HG02973 (cell line): Measurements from ENCODE around the gene PRKAR1B.

ENCODE experiments used
- ATAC-seq: cut with Tn5 transposase; IDR thresholded peaks from one replicate; pipeline ENCODE4 v1.9.1; 2021; ENCODE audit warnings: moderate library complexity; ENCODE audit not compliant: unreplicated experiment

The PRKAR1B gene

DNA sequence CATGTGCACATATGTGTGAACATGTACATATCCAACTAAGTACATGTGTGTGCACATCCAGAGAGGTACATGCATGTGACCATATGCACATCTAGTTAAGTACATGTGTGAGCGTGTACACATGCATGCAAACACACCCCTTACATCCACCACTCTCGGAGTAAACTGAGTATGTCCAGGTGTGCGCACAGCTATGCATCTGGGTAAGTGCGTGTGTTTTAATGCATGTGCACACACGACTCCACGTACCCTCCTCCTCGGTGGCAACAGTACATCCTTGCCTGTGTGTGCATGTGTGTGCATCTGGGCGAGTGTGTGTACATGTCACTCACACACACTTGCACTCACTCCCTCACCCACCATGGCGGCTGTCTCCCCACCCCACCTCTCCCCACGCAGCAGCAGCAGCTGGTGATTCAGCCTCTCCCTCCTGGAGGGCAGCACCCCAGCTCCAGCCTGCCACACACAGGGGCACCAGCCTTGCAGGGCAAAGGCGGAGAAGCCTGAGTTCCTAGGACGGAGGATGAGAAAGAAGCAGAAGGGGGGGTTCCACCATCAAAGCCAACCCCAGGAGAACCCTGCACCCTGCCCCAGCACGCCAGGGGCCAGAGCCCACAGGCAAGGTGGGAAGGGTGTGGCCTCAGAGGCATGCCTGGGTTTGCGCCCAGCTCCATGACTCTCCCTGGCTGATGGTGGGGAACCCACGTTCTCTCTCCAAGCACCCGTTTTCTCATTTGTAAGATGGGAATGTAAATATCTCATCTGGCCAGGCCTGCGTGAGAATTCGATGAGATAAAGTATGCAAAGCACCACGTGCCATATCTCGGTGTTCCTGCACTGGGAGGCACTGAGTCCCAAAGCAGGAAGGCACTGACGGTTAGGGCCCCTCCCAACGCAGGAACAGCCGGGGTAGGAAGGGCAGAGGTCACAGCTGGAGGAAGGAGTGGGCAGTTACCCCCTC, 28.3 kb downstream of the PRKAR1B start:
- ATAC-seq, result no peak

DNA sequence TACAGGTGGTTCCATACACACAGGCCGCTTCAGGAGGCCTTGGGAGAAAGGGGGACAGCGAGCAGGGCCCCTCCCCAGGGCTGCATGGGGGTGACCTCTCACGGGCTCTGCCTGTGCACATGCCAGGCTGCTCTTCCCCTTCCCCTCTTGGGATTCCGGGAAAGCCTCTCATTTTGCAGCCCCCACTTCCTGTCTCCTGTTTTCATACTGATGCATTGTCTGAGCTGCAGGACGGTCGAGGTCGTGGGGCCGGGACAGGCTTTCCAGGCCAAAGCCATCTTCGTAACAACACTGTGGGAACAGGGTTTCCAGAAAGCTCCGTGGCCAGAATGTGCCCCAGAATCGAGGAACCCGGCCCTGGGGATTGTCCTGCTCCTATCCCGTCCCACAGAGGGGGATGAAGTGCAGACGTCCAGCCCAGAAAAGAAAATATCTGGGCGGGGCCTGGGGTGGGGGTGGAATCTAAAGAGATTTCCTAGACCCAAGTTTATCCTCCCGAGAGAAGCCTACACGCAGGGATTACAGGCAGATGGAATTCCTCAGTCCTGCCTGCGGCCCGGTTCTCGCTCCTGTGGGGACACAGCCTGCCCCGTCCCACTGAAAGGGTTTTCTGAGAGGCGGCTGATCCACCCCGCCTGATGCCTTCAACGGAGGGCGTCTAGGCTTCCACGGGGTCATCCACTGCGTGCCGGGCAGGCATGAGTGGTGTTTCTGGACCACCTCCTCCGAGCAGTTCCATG, 30.1 kb downstream of the PRKAR1B start:
- ATAC-seq, result no peak

GRCh38 chr7:696426-696811, 30.7 kb downstream of the PRKAR1B start:
- ATAC-seq, result no peak

DNA sequence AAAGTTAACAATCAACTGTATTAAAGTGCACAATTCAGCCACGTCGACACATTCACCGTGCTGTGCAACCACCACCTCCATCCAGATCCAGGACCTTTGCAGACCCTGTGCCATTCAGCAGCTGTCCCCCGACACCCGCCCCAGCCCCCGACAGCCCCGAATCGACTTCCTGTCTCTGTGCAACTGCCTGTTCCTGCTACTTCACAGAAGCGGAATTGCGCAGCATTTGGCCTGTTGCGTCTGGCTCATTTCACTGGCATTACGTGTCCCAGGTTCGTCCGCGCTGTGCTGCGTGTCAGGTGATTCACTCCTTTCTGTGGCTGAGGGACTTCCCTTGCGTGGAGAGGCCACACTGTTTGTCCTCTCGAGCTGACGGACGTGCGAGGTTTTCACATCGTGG, 33.8 kb downstream of the PRKAR1B start:
- no peak for ATAC-seq

- ATAC-seq, result no peak
Observed at GRCh38 chr7:691361-692045, 35.6 kb downstream of the PRKAR1B start.

DNA sequence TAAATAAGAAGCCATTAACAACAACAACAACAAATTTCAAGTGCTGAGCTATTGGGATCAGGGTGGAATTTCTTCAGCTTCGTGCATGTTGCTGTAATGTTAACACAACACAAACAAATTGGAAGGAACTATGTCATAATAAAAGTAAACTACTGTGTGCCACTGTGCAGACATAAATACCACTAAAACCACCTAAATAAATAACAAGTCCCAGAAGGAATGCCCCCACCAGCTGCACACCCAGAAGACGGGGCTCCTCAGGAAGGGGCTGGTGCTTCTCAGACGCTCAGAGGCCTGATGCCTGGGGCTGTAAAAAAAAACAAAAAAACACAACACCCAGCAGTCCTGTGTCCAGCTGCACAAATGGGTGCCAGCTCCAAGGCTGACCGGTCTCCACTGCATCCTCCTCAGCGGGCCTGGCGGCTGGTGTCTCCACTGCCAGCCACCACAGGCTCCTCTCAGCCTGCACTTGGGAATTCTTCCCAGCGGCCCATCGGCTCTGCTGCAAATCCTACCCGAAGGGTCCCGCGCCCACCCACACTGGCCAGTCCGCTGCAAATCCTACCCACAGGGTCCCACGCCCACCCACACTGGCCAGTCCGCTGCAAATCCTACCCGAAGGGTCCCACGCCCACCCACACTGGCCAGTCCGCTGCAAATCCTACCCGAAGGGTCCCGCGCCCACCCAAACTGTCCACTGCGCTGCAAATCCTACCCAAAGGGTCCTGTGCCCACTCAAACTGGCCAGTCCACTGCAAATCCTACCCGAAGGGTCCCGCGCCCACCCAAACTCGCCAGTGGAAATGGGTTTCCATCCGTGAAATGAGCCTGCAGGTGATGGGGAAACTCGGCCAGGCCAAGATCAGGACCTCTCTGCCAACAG, 36.4 kb downstream of the PRKAR1B start:
- no peak for ATAC-seq

- no peak for ATAC-seq
Observed at GRCh38 chr7:685540-685939, 41.5 kb downstream of the PRKAR1B start.

DNA sequence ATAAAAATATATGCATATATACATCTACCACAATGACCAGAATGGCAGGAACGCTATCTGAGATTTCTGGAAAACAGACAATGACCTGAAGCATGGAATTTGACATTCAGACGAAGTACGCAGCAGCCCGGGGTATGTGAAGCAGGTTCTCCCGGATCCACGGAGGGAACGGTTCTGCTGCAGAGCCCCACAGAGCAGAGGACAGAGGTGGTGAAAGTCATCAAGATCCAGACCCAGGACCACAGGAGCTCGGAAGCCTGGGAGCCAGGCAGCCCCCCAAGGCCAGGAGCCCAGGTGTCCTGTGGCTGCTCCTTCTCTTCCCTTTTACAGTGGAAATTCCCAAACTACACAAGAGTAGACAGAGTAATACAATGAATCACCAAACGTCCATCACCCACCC, 42.7 kb downstream of the PRKAR1B start:
- ATAC-seq, result no peak

DNA sequence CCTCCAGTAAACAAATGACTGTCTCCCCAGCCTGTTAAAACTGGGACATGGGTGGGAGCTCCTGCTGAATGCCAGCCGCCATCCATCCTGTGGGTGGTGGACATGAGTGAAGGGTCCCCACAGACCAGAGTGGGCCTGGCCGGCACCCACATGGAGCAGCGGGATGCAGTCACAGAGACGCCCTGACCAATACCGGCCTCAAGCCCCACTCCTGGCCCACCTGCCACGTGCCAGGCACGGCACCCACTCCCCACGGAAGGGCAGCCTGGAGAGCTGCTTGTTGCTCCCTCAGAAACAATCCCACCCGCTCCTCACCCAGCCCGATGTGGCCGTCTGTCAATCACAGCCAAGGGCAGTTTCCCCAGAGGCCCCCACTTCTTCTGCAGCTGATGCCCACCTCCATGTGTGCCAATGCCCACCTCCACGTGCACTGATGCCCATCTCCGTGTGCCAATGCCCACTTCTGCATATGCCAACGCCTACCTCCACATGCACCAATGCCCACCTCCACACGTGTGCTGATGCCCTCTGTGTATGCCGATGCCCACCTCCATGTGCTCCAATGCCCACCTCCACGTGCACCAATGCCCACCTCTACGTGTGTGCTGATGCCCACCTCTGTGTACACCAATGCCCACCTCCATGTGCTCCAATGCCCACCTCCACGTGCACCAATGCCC, 43.4 kb downstream of the PRKAR1B start:
- no peak for ATAC-seq

- no peak for ATAC-seq
Observed at GRCh38 chr7:682810-683209, 44.3 kb downstream of the PRKAR1B start.

GRCh38 chr7:681551-682307, 45.4 kb downstream of the PRKAR1B start:
- no peak for ATAC-seq

GRCh38 chr7:680411-681127, 46.5 kb downstream of the PRKAR1B start:
- no peak for ATAC-seq

DNA sequence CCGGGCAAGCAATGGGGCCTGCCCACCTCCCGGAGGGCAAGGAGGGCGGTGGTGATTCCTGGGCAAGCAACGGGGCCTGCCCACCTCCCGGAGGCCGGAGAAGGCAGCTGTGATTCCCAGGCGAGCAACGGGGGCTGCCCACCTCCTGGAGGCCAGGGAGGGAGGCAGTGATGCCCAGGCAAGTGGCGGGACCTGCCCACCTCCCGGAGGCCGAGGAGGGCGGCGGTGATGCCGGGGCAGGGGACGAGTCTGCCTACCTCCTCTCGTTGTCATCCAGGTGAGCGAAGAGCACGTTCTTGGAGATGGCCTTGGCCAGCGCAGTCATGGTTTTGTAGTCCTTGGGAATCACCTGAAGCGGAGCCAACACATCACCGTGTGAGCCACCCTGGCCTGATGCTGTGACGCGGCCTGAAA, 50.1 kb downstream of the PRKAR1B start:
- no peak for ATAC-seq

- no peak for ATAC-seq
Observed at GRCh38 chr7:676246-676971, 50.7 kb downstream of the PRKAR1B start.

- no peak for ATAC-seq
Observed at GRCh38 chr7:674454-675410, 52.3 kb downstream of the PRKAR1B start.

DNA sequence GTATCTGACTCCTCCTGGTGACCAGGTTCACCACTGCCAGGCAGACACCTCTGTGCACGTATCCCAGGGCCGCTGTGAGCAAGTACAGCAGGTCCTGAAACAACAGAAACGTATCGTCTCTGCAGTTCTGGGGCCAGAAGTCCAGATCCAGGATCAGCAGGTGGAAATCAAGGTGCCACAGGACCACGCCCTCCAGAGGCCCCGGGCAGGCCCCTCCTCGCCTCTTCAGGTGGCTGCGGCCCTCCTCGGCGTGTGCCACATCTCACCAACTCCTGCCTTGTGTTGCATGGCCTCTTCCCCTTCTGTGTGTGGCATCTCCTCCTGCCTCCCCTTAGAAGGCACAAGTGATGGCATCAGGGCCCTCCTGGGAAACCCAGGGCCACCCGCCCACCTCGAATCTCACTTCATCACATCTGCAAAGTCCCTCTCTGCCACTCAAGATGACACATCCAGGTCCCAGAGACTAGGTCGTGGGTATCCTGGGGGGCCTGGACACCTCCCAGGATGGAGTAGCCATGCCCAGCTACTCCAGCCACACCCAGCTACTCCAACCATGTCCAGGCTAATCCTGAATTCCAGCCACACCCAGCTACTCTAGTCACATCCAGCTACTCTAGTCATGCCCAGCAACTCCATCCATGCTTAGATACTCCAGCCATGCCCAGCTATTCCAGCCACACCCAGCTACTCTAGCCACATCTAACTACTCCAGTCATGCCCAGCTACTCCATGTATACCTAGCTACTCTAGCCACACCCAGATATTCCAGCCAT, 53.2 kb downstream of the PRKAR1B start:
- ATAC-seq, result no peak
